GM19328 (cell line): ENCODE data around the gene CDKN2AIPNL.
"Not testable (repeated sequence)": the region's sequence is repeated elsewhere in the genome, so short reads cannot be mapped to it uniquely, and the experiment has no call there.

Source experiments
- ATAC-seq: cut with Tn5 transposase; IDR thresholded peaks from one replicate; pipeline ENCODE4 v1.9.1; 2021; ENCODE audit warnings: mild to moderate bottlenecking, moderate library complexity; ENCODE audit not compliant: unreplicated experiment

CDKN2AIPNL gene

DNA sequence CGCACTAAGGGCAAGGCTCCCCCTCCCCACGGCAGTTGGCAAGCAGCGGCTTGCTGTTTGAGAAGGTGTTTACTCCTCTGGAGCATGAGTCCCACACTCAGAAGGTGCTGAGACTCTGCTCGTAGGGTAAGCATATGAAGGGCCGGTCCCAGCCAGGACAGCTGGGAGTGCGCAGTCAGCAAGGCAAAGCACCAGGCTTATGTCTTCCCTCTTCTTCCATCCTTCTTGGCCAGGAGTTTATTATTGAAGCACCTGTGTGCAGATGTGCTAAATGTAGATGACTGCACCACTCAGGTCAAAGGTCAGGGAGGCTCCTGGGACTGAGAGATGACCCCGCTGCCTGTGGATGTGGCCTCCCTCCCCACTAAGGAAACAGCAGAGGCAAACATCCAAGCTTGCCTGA lies 27.0 kb upstream of the CDKN2AIPNL start:
- ATAC-seq = no peak

DNA sequence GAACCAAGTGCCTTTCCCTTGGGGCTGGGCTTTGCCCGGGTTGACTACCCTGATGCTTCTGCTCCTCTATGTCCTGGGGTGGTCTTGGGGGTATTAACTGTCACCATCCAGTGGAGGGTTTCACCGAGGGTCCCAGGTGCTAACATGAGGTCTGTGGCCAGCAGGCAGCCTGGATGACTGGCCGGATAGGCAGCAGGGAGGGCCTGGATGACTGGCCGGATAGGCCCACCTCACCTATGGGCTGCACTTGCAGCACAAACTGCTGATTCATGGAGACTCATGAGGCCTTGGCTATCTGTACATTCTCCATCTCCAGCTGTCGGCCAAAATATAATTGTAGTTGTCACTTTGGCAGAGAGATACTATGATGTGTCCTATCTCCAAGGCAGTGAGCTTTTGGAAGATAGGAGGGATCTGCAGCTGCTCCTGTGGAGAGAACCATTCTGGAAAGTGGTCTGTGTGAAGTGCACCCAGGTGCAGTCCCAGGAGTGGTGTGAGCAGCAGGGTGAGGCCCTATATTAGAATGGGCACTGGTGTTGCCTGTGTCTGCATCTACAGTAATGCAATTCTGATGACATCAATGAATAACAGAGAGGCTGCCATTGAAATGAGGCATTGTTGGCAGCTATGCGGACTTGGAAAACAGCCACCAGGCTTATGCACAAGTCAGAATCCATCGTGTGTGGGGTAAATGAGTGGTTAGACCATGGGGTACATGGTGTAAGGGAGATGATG lies 26.3 kb upstream of the CDKN2AIPNL start:
- ATAC-seq = no peak

DNA sequence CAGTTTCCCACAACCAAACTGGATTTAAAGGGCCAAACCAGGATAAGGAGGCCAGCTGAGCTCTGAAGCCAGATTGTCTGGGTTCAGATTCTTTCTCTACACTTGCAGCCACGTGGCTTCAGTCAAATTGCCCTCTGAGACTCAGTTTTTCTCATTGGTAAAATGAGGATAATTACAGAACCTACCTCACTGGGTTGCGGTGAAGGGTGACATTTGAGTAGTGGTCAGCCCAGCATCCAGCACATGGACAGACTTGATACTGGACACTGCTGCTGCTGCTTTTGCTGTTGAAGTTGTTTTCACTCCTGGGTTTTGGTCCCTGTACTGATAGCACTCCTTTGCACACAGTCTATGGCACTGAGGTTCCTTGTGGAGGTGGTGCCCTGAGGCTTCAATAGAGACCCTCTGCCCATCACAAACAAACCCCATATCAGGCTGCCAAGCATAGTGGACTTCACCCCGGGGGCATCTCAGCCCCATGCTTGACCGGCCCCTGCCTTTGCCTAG lies 25.7 kb upstream of the CDKN2AIPNL start:
- no peak for ATAC-seq

DNA sequence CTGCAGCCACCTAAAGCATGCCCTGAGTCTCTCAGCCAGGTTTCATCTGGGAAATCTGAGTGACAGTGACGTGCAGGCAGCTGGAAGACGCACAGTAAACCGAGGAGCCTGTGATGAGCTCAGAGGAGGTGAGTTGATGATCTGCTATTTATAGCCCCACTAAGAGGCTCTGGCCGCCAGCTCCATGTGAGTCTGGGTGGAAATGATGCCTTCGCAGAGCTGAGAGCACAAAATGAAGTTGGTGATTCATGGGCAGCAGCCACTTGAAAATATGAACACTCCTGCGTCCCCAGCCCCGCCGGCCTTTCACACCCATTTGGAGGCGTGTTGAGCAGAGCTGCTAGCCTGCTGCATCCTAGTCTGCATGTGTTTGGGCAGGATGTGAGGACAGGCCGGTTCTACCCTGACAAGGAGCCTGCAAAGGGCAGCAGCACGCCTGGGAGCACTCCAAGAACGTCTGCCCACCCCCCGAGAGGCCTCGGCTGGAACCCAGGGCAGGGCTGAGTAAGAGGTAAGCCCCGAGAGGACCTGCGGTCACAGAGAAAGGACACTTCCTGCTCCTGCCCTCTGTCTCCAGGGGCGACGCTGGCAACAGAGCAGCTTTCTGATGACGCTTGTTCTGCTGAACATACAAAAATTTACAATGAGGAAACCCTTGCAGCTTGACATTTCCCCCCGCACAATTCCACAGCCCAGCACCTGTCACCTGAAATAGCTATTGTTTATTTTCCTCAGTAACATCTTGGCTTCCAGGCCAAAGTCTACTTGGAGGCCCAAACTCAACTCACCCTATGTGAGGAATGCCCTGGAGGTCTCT lies 25.1 kb upstream of the CDKN2AIPNL start:
- peak; percentile 59 for ATAC-seq

- ATAC-seq = no peak
These were observed 23.9 kb upstream of the CDKN2AIPNL start for GRCh38 chr5:134435560-134435959.

GRCh38 chr5:134432677-134433359 lies 21.1 kb upstream of the CDKN2AIPNL start:
- ATAC-seq = no peak

GRCh38 chr5:134432174-134432573 lies 20.5 kb upstream of the CDKN2AIPNL start:
- ATAC-seq = no peak

DNA sequence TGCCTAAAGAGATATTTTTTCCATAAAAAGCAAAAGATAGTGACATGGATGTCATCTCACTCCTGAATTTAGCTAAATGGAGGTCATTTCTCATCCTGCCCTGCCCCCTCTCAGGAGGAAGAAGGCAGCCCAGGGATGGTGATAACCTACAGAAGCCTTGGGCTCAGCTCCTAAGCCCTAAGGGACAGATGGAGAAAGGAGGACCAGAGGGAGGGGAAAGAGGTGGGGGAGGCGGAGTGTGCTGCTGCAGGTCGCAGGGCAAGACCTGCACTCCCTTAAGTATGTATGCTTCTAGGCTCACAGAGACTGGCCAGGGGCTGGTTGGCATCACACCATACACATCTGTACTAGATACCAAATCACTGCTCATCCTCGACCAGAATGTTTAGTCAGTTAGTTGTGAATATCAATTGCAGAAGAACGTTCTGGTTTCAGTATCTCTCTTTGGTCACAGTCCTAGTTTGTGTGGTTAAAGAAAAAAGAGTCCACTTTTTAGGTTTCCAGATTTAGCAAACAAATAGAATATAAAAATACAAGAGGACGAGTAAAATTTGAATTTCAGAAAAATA lies 18.4 kb upstream of the CDKN2AIPNL start:
- no peak for ATAC-seq

DNA sequence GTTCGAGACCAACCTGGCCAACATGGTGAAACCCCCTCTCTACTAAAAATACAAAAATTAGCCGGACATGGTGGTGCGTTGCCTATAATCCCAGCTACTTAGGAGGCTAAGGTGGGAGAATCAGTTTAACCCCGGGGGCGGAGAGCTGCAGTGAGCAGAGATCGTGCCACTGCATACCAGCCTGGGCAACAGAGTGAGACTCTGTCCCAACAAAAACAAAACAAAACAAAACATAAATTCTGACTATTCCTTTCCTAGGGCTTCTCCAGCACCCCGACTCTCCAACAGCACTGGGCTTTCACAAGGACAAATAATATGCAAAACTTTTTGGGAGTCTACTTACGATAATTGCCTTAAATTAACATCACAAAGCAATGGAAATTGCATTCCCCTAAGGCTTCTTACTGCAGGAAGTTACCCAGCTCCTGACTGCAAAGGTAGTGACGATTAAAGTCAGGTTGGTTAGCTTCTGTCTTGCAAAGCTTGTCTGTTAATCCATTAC lies 15.9 kb upstream of the CDKN2AIPNL start:
- no peak for ATAC-seq

DNA sequence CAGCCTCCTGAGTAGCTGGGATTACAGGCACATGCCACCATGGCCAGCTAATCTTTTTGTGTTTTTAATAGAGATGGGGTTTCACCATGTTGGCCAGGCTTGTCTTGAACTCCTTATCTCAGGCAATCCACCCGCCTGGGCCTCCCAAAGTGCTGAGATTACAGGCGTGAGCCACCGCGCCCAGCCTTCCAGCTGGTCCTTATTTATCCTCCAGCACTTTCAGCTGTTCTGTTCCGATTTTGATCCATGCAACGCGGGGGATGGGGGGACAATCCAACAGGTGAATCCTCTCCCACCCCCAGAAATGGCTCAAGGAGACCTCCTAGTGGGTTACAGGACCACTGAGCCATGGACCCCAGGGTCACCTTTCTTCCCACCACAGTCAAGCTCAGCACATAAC lies 14.7 kb upstream of the CDKN2AIPNL start:
- ATAC-seq = no peak

DNA sequence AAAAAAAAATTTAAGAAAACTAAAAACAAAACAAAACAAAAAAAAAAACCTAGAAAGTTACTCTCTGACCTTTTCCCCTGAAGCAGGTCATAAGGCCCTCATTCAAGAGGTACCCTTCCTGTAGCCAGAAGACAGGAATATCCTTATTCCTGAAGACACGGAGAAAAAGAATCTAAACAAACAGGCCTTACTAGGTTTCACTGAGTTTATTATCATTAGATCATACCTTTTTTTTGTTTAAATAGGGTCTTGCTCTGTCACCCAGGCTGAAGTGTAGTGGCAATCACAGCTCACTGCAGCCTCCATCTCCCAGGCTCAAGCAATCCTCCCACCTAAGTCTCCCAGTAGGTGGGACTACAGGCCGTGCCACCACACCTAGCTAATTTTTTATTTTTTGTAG lies 11.7 kb upstream of the CDKN2AIPNL start:
- ATAC-seq = no peak

DNA sequence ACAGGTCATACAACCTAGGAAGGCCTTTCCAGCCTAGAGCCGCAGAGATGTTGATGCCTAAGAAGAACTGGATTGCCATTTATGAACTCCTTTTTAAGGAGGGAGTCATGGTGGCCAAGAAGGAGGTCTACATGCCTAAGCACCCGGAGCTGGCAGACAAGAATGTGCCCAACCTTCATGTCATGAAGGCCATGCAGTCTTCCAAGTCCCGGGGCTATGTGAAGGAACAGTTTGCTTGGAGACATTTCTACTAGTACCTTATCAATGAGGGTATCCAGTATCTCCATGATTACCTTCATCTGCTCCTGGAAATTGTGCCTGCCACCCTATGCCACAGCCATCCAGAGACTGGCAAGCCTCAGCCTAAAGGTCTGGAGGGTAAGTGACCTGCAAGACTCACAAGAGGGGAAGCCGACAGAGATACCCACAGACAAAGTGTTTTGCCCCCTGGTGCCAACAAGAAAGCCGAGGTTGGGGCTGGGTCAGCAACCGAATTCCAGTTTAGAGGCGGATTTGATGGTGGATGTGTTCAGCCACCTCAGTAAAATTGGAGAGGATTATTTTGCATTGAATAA lies 11.2 kb upstream of the CDKN2AIPNL start:
- ATAC-seq = no peak

DNA sequence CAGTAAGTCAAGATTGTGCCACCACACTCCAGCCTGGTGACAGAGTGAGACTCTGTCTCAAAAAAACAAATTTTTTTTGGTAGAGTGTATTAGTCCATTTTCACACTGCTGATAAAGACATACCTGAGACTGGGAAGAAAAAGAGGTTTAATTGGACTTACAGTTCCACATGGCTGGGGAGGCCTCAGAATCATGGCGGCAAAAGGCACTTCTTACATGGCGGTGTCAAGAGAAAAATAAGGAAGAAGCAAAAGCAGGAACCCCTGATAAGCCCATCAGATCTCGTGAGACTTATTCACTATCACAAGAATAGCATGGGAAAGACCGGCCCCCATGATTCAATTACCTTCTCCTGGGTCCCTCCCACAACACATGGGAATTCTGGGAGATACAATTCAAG lies 9.4 kb upstream of the CDKN2AIPNL start:
- not testable (repeated sequence) for ATAC-seq

- no peak for ATAC-seq
These were observed 8.7 kb upstream of the CDKN2AIPNL start for GRCh38 chr5:134420343-134420742.

DNA sequence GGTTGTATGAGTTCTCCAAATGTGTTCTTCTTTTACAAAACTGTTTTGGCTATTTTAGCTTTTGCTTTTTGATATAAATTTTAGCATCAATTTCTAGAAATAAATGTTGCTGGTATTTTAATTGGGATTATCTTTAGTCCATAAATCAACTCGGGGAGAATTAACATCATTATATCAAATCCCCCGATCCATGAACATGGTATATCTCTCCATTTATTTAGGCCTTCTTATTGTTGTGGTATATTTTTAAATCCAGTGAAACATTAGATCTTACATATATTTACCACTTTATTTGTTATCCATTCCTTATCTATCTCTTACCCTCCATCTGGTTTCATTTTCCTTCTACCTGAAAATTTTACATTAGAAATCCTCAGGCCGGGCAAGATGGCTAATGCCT lies 7.3 kb upstream of the CDKN2AIPNL start:
- no peak for ATAC-seq

GRCh38 chr5:134417707-134418106 lies 6.0 kb upstream of the CDKN2AIPNL start:
- no peak for ATAC-seq

DNA sequence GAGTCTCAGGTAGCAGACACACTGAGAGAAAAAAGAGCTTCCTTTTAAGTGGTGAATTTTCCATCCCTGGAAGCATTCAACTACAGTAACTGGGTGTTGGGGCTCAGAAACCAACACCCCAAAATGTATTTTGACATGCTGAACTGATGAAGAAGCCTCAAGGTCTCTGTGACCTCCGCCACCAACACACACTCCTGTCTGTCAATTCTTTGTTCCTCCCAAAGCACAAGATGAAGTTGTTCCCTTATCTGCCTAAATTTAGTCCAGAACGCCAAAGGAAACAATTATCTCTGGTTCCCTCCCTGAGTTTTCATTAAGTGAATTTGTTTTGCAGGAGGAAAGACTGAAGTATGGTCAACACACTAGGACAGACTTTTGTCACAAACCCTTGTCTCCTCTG lies 1.4 kb upstream of the CDKN2AIPNL start:
- ATAC-seq = no peak

DNA sequence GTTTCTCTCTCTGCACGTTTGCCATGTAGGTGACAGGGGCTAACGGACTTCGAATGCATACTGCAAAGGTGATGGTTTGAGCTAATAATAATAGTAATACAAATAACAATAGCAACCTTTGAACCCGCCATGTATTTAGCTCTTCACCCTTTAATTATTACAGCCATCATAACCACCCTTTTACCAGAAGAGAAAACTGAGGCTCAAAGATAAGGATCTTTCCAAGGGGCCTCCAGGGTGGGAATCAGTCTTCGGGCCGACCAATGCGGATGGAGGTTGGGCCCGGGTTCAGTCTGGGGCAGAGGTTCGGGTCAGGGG lies 494 bp downstream of the CDKN2AIPNL start:
- ATAC-seq = no peak

DNA sequence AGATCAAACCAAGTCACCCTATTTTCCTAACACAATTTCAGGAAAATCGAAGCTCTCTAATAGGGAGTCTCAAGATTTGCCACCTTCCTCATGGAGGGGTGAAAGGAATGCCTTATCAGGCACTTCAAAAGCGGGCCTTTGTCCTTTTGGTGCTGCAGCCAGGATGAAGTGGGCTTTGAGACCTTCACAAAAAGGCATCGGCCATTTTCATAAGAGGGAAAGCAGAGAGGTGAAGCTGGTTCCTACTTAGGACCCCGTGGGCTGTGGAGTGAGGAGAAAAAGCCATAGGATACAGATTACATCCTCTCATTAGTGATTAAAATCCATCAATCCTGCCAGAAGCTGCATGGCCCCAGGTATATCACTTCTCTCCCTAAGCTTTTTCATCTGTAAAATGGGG lies 859 bp downstream of the CDKN2AIPNL start:
- no peak for ATAC-seq

DNA sequence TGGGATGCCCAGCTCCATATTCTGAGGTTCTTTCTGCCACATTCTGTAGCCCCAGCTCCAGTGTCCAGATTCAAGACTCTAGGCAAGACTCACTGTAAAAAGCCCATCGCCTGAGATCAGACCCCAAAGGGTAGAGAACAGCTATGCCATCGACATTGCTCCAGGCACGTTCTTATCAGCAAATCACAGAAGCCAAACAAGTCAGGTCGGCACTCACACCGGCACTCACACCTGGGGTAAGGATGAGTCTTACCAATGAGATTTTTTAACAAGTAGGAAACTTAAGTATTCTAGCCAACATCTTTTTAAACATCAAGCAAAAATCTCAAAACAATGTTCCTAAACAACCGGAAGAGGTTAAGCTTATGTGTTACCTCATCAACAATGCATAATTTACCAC lies 2.4 kb downstream of the CDKN2AIPNL start:
- no peak for ATAC-seq

DNA sequence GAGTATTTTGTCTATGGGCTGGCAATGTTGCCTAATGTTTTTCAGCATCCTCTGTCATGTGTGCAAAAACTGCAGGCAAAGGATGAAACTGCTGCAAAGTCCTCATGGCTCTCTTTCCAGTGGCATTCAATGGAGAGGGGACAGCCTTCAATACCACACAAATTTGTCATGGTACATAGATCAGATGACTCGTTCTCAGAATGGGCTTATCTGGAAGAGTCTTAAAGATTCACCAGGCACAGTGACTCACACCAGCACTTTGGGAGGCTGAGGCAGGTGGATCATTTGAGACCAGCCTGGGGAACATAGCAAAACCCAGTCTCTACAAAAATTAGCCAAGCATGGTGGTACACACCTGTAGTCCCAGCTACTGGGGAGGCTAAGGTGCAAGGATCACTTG lies 5.3 kb downstream of the CDKN2AIPNL start:
- ATAC-seq = no peak
